Fibroblast of pulmonary artery (primary cell): ENCODE results near the gene COQ7.

Experiments used
- DNase-seq: peaks from one replicate; pipeline ENCODE4 v3.0.0-alpha.2; 2010; ENCODE audit warnings: low read depth
- H3K4me3 ChIP-seq: replicated peaks from 2 replicates; pipeline ENCODE4 v1.5.1; 2011; ENCODE audit warnings: low read depth, mild to moderate bottlenecking, control low read depth, low read length, moderate library complexity
- TF ChIP-seq, protein P1 (sequence below): IDR thresholded peaks from 2 replicates; pipeline ENCODE4 v1.5.1; 2011; ENCODE audit warnings: mild to moderate bottlenecking, control low read depth, low read length, inconsistent platforms; ENCODE audit errors: missing control alignments

COQ7 gene

DNA sequence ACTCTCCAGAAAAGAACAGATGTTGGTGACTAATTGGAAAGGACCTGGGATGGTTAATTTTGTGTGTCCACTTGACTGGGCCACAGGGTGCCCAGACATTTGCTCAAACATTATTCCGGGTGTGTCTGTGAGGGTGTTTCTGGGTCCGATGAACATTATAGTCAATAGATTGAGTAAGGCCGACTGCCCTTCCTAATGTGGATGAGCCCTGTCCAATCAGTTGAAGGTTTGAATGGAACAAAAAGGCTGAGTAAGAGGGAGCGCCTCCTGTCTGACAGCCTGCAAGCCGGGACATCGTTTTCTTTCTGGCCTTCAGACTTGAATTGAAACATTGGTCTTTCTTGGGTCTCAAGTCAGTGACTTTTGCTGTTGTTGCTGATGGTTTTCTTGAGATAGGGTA is 23.5 kb downstream of the COQ7 start:
- TF ChIP-seq, protein P1, sequence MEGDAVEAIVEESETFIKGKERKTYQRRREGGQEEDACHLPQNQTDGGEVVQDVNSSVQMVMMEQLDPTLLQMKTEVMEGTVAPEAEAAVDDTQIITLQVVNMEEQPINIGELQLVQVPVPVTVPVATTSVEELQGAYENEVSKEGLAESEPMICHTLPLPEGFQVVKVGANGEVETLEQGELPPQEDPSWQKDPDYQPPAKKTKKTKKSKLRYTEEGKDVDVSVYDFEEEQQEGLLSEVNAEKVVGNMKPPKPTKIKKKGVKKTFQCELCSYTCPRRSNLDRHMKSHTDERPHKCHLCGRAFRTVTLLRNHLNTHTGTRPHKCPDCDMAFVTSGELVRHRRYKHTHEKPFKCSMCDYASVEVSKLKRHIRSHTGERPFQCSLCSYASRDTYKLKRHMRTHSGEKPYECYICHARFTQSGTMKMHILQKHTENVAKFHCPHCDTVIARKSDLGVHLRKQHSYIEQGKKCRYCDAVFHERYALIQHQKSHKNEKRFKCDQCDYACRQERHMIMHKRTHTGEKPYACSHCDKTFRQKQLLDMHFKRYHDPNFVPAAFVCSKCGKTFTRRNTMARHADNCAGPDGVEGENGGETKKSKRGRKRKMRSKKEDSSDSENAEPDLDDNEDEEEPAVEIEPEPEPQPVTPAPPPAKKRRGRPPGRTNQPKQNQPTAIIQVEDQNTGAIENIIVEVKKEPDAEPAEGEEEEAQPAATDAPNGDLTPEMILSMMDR, result no peak
- no peak overlapping the region for H3K4me3 ChIP-seq
- DNase-seq, result no peak

DNA sequence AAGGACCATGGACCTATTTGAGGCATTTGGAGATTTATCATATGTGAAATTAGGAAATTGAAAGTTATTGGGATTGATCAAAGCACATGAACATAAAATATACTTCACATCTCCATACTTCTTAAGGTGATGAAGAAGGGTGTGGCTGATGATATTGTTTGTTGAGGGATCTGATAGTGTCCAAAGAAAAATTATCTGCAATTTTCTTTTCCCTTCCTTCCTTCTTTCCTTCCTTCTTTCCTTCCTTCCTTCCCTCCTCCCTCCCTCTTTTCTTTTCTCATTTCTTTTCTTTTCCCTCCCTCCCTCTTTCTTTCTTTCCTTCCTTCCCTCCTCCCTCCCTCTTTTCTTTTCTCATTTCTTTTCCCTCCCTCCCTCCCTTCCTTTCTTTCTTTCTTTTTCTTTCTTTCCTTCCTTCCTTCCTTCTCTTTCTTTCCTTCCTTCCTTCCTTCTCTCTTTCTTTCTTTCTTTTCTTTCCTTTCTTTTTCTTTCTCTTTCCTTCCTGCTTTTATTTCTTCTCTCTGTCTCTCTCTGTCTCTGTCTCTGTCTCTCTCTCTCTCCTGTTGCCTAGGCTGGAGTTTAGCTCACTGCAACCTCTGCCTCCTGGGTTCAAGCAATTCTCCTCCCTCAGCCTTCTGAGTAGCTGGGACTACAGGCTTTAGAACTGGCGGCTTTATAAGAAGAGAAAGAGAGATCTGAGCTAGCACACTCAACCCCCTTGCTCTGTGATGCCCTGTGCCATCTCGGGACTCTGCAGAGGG is 25.4 kb downstream of the COQ7 start:
- no peak overlapping the region for H3K4me3 ChIP-seq
- TF ChIP-seq, protein P1, result no peak
- no peak for DNase-seq

DNA sequence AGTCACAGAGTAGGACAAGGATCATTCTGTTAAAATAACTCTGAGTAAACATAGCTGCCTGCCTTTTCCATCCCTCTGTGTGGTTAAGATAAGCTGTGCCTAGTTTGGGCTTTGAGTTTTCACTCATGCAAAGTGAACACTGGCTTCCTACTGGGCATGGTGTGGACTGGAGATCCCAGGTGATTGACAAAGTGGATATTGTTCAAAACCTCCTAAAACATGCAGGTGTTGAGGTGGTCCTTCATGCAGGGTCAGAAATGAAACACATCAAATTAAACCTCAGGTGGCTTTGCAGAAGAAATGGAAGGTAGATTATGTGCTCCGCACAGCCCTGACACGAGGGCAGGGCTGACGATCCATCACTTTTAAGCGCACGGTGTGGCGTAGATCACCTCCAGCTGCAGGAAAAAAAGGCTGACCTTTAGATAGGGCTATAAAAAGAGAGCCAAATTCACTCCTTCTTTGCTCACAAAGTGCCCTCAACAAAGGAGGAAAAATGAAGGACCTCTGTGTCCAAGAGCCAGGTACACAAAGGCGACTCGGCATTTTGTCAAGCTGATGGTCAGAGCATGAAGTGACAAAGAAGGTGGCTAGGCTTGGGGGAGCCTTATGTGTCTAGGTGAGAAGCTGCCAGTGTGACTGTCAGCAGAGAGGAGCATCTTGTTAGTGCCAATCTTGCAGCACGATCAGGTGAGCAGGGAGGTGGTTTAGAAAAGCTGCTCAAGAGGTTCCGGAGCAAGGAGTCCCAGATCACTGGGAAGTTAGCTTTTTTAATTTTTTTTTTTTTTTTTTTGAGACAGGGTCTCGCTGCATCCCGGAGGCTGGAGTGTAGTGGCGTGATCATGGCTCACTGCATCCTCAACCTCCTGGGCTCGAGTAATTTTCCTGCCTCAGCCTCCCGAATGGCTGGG is 26.5 kb downstream of the COQ7 start:
- DNase-seq, result no peak
- H3K4me3 ChIP-seq, result no peak overlapping the region
- TF ChIP-seq, protein P1, result no peak

DNA sequence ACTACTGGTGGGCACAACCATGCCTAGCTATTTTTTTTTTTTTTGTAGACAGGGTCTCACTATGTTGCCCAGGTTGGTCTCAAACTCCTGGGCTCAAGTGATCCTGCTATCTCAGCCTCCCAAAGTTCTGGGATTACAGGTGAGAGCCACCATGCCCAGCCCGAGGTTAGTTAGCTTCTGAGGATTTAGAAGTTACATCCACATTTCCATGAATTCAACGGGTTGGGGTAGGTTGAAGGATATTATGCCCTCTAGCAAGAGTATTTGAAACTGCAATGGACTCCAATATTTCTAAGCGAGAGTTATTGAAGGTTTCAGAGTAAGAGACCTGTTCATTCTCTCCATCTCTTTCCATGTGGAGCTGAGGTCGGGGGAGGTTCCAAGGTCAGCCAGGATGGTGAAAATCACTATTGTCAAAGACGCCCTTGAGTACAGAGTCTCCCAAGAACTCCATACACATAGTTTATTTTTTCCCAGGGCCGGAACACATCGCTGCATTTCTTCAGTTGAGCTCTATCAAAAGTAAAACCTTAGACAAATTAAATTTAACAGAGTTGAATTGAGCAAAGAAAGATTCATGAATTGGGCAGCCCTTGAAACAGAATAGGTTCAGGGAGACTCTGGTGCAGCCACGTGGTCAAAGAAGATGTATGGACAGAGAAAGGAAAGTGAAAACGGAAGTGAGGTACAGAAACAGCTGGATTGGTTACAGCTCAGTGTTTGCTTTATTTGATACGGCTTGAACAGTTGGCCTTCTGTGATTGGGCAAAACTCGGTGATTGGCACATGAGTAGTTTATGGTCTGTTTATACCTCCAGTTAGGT is 27.3 kb downstream of the COQ7 start:
- TF ChIP-seq, protein P1, result peak; percentile 2
- H3K4me3 ChIP-seq, result no peak overlapping the region
- no peak for DNase-seq

DNA sequence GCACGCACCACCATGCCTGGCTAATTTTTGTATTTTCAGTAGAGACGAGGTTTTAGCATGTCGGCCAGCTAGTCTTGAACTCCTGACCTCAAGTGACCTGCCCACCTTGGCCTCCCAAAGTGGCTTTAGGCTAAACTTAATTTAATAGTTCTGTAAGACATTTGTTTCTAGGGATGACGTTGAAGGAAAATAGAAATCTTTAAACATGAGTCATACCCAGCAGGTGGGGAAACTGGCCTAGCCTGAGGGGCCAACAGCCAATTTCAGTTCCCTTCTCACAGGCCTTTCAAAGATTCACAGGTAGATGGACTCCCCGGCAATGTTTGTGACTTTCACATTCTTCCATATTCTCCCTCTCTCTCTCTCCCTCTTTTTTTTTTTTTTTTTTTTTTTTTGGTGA is 28.2 kb downstream of the COQ7 start:
- no peak overlapping the region for H3K4me3 ChIP-seq
- TF ChIP-seq, protein P1, result no peak
- DNase-seq, result no peak

DNA sequence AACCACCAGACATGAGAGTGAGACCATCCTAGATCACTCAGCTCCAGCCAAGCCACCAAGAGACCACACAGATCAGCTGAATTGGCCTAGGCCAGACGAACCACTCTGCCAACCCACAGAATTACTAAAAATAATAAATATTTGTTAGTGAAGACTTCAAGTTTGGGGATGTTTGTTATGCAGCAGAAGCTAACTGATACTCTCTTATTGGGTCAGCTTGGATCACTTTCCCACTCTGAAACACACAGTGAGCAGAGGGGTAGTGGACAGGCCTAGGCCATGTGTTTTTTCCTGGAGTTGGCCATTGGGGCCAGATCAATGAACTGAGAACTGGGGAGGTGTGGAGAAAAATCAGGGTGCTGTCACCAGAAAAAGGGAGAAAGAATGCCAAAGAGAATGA is 30.8 kb downstream of the COQ7 start:
- TF ChIP-seq, protein P1, result no peak
- DNase-seq, result no peak
- no peak overlapping the region for H3K4me3 ChIP-seq
